ENCODE measurements around the gene ZRANB3.
A peak's percentile ranks its signal among the peaks of the same experiment; 100 is the strongest.

The ZRANB3 gene

GRCh38 chr2:135530313-135531230, at the start of gene ZRANB3:
Gene ZRANB3 (minus strand): TSS chr2:135531218.
- Histone ChIP-seq H3K4me3 (peak within 1 kb of the TSS; percentile 87), H3K27ac (peak within 1 kb of the TSS; percentile 87 to 92)
- no peak for TF ChIP-seq CTCF (IDR thresholded peaks at IDR 0.05)
- peak; percentile 96 for DNase-seq (ENCODE audit: low spot score)

- no peak overlapping the region for H3K4me3 ChIP-seq
- no peak overlapping the region for H3K27ac ChIP-seq
- no peak for DNase-seq (ENCODE audit: low spot score)
- TF ChIP-seq CTCF (IDR thresholded peaks at IDR 0.05), result no peak
These were observed 42.6 kb upstream of the ZRANB3 start for GRCh38 chr2:135573620-135574019.

GRCh38 chr2:135570884-135571283, 39.9 kb upstream of the ZRANB3 start:
- TF ChIP-seq CTCF (IDR thresholded peaks at IDR 0.05), result no peak
- no peak overlapping the region for H3K27ac ChIP-seq
- no peak overlapping the region for H3K4me3 ChIP-seq
- no peak for DNase-seq (ENCODE audit: low spot score)

GRCh38 chr2:135563793-135564192, 32.8 kb upstream of the ZRANB3 start:
- Histone ChIP-seq H3K4me3 (no peak overlapping the region), H3K27ac (no peak overlapping the region)
- no peak for TF ChIP-seq CTCF (IDR thresholded peaks at IDR 0.05)
- no peak for DNase-seq (ENCODE audit: low spot score)

GRCh38 chr2:135561925-135562324, 30.9 kb upstream of the ZRANB3 start:
- TF ChIP-seq CTCF (IDR thresholded peaks at IDR 0.05), result no peak
- no peak overlapping the region for H3K27ac ChIP-seq
- no peak overlapping the region for H3K4me3 ChIP-seq
- DNase-seq (ENCODE audit: low spot score), result no peak

GRCh38 chr2:135557530-135557929, 26.5 kb upstream of the ZRANB3 start:
- no peak for DNase-seq (ENCODE audit: low spot score)
- no peak overlapping the region for H3K4me3 ChIP-seq
- no peak overlapping the region for H3K27ac ChIP-seq
- no peak for TF ChIP-seq CTCF (IDR thresholded peaks at IDR 0.05)

- no peak for TF ChIP-seq CTCF (IDR thresholded peaks at IDR 0.05)
- DNase-seq (ENCODE audit: low spot score), result no peak
- no peak overlapping the region for H3K4me3 ChIP-seq
- no peak overlapping the region for H3K27ac ChIP-seq
These were observed 24.3 kb upstream of the ZRANB3 start for GRCh38 chr2:135555311-135555710.

All from coronary artery (tissue), 2 donors.